C4-2B (cell line): Measurements from ENCODE around the gene THOP1.

ENCODE experiments used
- CTCF ChIP-seq: fragments of 450-650 bp; conservative IDR thresholded peaks from 2 replicates; pipeline ENCODE4 v1.5.1; 2017; ENCODE audit warnings: mild to moderate bottlenecking
- ZFX ChIP-seq: fragments of 450-650 bp; IDR thresholded peaks from 2 replicates; pipeline ENCODE4 v1.6.1; 2017

- TF ChIP-seq CTCF: no peak
- no peak for TF ChIP-seq ZFX
Observed at GRCh38 chr19:2813235-2814160, 28.2 kb downstream of the THOP1 start.
